Activated CD4-positive, alpha-beta T cell treated with anti-CD3 and anti-CD28 coated beads, Interleukin-2, amount 10 ng/mL, durations not matched to agents 7 days and 5 days (primary cell): ENCODE data around the gene RRAGA. TPM values are rescaled to one million over a fixed set of nuclear protein-coding genes. Genes with fewer than 3 reads are reported as not detected.
"Not testable (repeated sequence)": the region's sequence is repeated elsewhere in the genome, so short reads cannot be mapped to it uniquely, and the experiment has no call there.

ENCODE experiments used
- CTCF ChIA-PET: fragments of 350-600 bp; sonication (Branson Sonifier 250); formaldehyde crosslinking; loops from one replicate; lab custom pipeline; 2021; ENCODE audit warnings: antibody characterized with exemption; lab: Charles Lee
- POLR2A ChIA-PET: fragments of 350-600 bp; sonication (Branson Sonifier 250); formaldehyde crosslinking; loops from one replicate; lab custom pipeline; 2021; ENCODE audit warnings: antibody characterized with exemption; lab: Charles Lee
- DNase-seq: peaks from one replicate; pipeline ENCODE4 v3.0.0-alpha.2; 2020
- H3K27ac Mint-ChIP-seq: one replicate; pipeline ENCODE4 v1.8.0; 2021; ENCODE audit warnings: mild to moderate bottlenecking, moderate library complexity, mixed read lengths
- H3K27me3 Mint-ChIP-seq: one replicate; pipeline ENCODE4 v1.8.0; 2021; ENCODE audit warnings: mixed read lengths
- H3K36me3 Mint-ChIP-seq: one replicate; pipeline ENCODE4 v1.8.0; 2021; ENCODE audit warnings: low read depth, mixed read lengths
- H3K4me1 Mint-ChIP-seq: one replicate; pipeline ENCODE4 v1.8.0; 2021; ENCODE audit warnings: mixed read lengths
- H3K4me3 Mint-ChIP-seq: one replicate; pipeline ENCODE4 v1.8.0; 2021; ENCODE audit warnings: mild to moderate bottlenecking, moderate library complexity, mixed read lengths
- H3K9me3 Mint-ChIP-seq: one replicate; pipeline ENCODE4 v1.8.0; 2021; ENCODE audit warnings: mixed read lengths
- total RNA-seq, 2 experiments: library from RNA; stranded (reverse); gene quantifications; one replicate each; pipeline ENCODE4 v1.2.3, GENCODE V29; 2021

The RRAGA gene
- total RNA-seq, 2 experiments from 2014 or later, result 45.5 to 46.6 TPM

GRCh38 chr9:19032406-19032805, 16.8 kb upstream of the RRAGA start:
- Mint-ChIP-seq H3K27me3 (peaks cover 6% of the 10 kb centered on the region), H3K4me1 (peaks cover 3% of the 10 kb centered on the region), H3K27ac (no peak overlapping the region), H3K9me3 (no peaks in the 10 kb centered on the region), H3K4me3 (no peak overlapping the region), H3K36me3 (no peaks in the 10 kb centered on the region)
- CTCF ChIA-PET, result no interaction called here
- POLR2A ChIA-PET, result no interaction called here
- DNase-seq, result no peak

DNA sequence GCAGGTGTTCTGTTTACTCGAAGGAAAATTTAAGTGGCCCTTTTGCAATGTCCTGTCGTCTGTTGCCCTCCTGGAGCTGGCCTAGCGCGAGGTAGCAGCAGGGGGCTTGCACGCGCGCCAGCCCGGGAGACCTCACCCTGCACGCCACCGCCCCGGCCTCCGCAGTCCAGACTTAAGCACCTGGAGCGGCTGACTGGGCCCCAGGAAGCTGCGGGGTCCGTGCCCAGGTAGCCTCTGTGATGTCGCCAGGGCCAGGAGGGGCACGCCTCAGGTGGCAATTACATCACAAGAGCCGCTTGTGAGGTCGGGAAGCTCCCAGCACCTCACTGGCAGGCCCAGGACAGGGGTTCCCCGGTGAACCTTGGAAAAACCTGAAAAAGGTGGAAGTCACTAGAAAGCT, 16.2 kb upstream of the RRAGA start, which contains the start of gene SAXO1:
TSS of gene SAXO1 (minus strand) at position 195 of the 400 bp plus-strand sequence. CDS start 301 bp downstream, outside the sequence.
- Mint-ChIP-seq H3K27ac (no peak within 1 kb of the TSS), H3K36me3 (no peaks in the 10 kb centered on the region), H3K4me1 (peaks cover 3% of the 10 kb centered on the region), H3K9me3 (no peaks in the 10 kb centered on the region), H3K4me3 (no peak within 1 kb of the TSS), H3K27me3 (peaks cover 6% of the 10 kb centered on the region)
- ChIA-PET POLR2A (no interaction called here), CTCF (no interaction called here)
- no peak for DNase-seq

DNA sequence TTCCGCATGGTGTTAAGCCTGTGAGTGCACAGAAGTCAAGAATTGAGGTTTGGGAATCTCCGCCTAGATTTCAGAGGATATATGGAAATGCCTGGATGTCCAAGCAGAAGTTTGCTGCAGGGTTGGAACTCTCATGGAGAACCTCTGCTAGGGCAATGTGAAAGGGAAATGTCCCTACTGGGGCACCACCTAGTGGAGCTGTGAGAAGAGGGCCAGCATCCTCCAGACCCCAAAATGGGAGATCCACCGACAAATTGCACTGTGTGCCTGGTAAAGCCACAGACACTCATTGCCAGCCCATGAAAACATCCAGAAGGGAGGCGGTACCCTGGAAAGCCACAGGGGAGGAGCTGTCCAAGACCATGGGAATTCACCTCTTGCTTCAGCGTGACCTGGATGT, 12.6 kb upstream of the RRAGA start:
- no peaks in the 10 kb centered on the region for H3K27me3 Mint-ChIP-seq
- H3K4me1 Mint-ChIP-seq, result no peaks in the 10 kb centered on the region
- no peak overlapping the region for H3K4me3 Mint-ChIP-seq
- DNase-seq, result no peak
- ChIA-PET POLR2A (no interaction called here), CTCF (interaction anchor here (0.6 to 1.1 kb wide), 2 partner anchors 144 to 211 kb away, joined by 3 read pairs; no protein-coding TSS in a partner anchor)
- no peaks in the 10 kb centered on the region for H3K36me3 Mint-ChIP-seq
- H3K27ac Mint-ChIP-seq, result no peak overlapping the region
- H3K9me3 Mint-ChIP-seq, result no peaks in the 10 kb centered on the region

DNA sequence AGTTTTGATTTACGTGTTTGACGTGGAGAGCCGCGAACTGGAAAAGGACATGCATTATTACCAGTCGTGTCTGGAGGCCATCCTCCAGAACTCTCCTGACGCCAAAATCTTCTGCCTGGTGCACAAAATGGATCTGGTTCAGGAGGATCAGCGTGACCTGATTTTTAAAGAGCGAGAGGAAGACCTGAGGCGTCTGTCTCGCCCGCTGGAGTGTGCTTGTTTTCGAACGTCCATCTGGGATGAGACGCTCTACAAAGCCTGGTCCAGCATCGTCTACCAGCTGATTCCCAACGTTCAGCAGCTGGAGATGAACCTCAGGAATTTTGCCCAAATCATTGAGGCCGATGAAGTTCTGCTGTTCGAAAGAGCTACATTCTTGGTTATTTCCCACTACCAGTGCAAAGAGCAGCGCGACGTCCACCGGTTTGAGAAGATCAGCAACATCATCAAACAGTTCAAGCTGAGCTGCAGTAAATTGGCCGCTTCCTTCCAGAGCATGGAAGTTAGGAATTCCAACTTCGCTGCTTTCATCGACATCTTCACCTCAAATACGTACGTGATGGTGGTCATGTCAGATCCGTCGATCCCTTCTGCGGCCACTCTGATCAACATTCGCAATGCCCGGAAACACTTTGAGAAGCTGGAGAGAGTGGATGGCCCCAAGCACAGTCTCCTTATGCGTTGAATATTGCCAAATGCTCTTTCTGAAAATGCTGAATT, 850 bp downstream of the RRAGA start:
- peaks cover 22% of the 10 kb centered on the region for H3K36me3 Mint-ChIP-seq
- no peaks in the 10 kb centered on the region for H3K9me3 Mint-ChIP-seq
- peak; percentile 22 for DNase-seq
- CTCF ChIA-PET, result interaction anchor here (0.7 to 2.5 kb wide), 4 partner anchors 11 to 407 kb away, joined by 3 to 14 read pairs (median 3); no protein-coding TSS in a partner anchor
- H3K4me1 Mint-ChIP-seq, result peaks cover 33% of the 10 kb centered on the region
- H3K27ac Mint-ChIP-seq, result peak overlapping the region; percentile 99
- POLR2A ChIA-PET, result interaction anchor here (1.2 kb wide), 1 partner anchor 134 kb away, joined by 3 read pairs; no protein-coding TSS in a partner anchor
- H3K27me3 Mint-ChIP-seq, result no peaks in the 10 kb centered on the region
- peak overlapping the region; percentile 96 for H3K4me3 Mint-ChIP-seq

DNA sequence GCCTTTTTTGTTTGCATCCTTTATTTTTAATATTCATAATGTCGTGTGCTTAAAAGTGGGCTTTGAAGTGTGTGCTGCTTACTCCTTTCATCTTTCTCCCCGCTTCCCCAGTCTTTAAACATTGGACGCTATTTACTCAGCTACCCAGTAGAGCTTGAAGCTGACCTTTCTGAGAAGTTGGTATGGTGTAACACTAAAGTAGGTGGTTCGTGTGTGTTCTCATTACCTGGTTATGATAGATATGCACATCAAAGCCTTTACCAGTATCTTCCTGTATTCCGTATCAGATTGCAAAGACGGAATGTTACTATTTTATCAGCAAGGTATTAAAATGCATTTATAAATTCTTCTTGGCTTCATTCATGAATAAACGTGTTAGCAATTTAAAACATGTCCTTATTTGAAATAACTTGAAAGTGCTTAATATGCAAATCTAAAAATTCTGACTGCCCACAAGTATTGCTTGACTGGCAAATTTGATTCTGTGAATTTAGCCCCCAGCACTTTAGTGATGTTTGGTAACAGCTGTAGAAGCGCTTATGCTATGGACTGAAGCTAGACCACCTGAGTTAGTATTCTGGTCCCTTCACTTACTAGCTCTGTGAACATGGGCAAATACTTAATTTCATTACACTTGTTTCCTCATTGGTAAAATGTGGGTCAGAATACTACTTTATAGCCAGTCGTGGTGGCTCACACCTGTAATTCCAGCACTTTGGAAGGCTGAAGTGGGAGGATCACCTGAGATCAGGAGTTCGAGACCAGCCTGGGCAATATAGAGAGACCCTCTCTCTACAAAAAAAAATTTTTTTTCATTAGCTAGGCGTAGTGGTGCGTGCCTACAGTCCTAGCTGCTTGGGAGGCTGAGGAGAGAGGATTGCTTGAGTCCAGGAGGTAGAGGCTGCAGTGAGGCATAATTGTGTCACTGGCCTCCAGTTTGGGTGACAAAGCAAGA, 1.7 kb downstream of the RRAGA start:
- ChIA-PET POLR2A (interaction anchor here (1.2 to 2.0 kb wide), 2 partner anchors 120 to 133 kb away, joined by 3 to 4 read pairs; no protein-coding TSS in a partner anchor), CTCF (interaction anchor here (0.8 to 2.5 kb wide), 4 partner anchors 62 to 414 kb away, joined by 3 to 14 read pairs (median 4); no protein-coding TSS in a partner anchor)
- H3K36me3 Mint-ChIP-seq, result peaks cover 26% of the 10 kb centered on the region
- peak overlapping the region; percentile 99 for H3K27ac Mint-ChIP-seq
- no peaks in the 10 kb centered on the region for H3K27me3 Mint-ChIP-seq
- no peak for DNase-seq
- H3K4me1 Mint-ChIP-seq, result peaks cover 33% of the 10 kb centered on the region
- H3K9me3 Mint-ChIP-seq, result no peaks in the 10 kb centered on the region
- peak overlapping the region; percentile 96 for H3K4me3 Mint-ChIP-seq

DNA sequence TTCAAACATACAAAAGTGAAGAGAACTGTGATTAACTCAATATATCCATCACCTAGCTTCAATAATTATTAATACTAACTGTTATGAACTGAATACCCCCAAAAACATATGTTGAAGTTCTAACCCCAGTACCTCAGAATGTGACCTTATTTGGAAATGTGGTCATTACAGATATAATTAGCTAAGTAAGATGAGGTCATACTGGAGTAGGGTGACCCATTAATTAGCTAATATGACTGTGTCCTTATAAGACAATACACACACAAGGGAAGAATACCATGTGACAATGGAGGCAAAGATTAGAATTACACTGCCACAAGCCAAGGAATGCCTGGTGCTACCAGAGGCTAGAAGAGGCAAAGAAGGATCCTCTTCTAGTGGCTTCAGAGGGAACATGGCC, 7.8 kb downstream of the RRAGA start:
- no peak for DNase-seq
- H3K9me3 Mint-ChIP-seq, result no peaks in the 10 kb centered on the region
- peaks cover 7% of the 10 kb centered on the region for H3K4me1 Mint-ChIP-seq
- H3K4me3 Mint-ChIP-seq, result no peak overlapping the region
- no peaks in the 10 kb centered on the region for H3K27me3 Mint-ChIP-seq
- POLR2A ChIA-PET, result interaction anchor here (0.6 kb wide), 1 partner anchor 23 kb away, joined by 3 read pairs; no protein-coding TSS in a partner anchor
- no peak overlapping the region for H3K27ac Mint-ChIP-seq
- H3K36me3 Mint-ChIP-seq, result peaks cover 59% of the 10 kb centered on the region
- CTCF ChIA-PET, result interaction anchor here (0.6 to 1.2 kb wide), 2 partner anchors 119 to 242 kb away, joined by 3 read pairs; no protein-coding TSS in a partner anchor

DNA sequence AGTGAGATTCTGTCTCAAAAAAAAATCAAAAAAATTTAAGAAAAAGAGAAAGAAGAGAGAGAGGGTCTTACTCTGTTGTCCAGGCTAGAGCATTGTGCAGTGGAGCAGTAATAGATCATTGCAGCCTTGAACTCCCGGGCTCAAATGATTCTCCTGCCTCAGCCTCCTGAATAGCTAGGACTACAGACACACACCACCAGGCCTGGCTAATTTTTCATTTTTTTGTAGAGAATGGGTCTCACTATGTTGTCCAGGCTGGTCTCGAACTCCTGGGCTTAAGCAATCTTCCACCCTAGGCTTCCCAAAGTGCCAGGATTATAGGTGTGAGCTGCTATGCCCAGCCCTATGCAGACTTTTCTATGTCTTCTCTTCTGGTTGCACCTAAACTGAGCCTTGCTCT, 25.0 kb downstream of the RRAGA start:
- Mint-ChIP-seq H3K27ac (no peak overlapping the region), H3K36me3 (peaks cover 57% of the 10 kb centered on the region), H3K27me3 (no peaks in the 10 kb centered on the region), H3K4me1 (peaks cover 6% of the 10 kb centered on the region), H3K9me3 (no peaks in the 10 kb centered on the region), H3K4me3 (no peak overlapping the region)
- DNase-seq, result no peak
- ChIA-PET CTCF (no interaction called here), POLR2A (interaction anchor here (0.6 kb wide), 1 partner anchor 52 kb away, joined by 5 read pairs; no protein-coding TSS in a partner anchor)

GRCh38 chr9:19074836-19075235, 25.6 kb downstream of the RRAGA start:
- no peak overlapping the region for H3K4me3 Mint-ChIP-seq
- no peaks in the 10 kb centered on the region for H3K9me3 Mint-ChIP-seq
- H3K27me3 Mint-ChIP-seq, result no peaks in the 10 kb centered on the region
- POLR2A ChIA-PET, result no interaction called here
- peaks cover 6% of the 10 kb centered on the region for H3K4me1 Mint-ChIP-seq
- CTCF ChIA-PET, result interaction anchor here (0.6 to 1.2 kb wide), 2 partner anchors 31 to 32 kb away, joined by 3 read pairs; no protein-coding TSS in a partner anchor
- DNase-seq, result no peak
- H3K36me3 Mint-ChIP-seq, result peaks cover 58% of the 10 kb centered on the region
- H3K27ac Mint-ChIP-seq, result no peak overlapping the region

DNA sequence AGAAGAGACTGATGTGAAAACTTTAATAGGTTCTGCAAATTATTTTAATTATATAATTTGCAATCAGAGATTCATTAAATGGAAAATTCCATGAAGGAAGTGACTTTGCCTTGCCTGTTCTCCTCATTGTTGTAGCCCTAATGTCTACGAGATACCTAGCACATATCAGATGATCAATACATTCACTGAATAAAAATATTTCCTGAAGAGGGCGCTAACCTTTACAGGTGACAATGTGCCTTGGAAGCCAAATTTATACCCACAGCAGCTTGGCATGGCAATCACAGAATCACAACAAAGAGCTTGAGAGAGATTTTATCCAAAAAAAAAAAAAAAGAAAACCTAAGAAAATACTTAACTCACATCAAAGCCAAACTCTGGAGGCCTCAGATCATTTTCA, 36.1 kb downstream of the RRAGA start:
- H3K4me1 Mint-ChIP-seq, result no peaks in the 10 kb centered on the region
- CTCF ChIA-PET, result interaction anchor here (0.7 to 2.2 kb wide), 8 partner anchors 9 to 380 kb away, joined by 3 to 11 read pairs (median 5); no protein-coding TSS in a partner anchor
- no peak overlapping the region for H3K27ac Mint-ChIP-seq
- H3K9me3 Mint-ChIP-seq, result no peaks in the 10 kb centered on the region
- H3K4me3 Mint-ChIP-seq, result no peak overlapping the region
- no peaks in the 10 kb centered on the region for H3K27me3 Mint-ChIP-seq
- peak; percentile 15 for DNase-seq
- peaks cover 32% of the 10 kb centered on the region for H3K36me3 Mint-ChIP-seq
- POLR2A ChIA-PET, result no interaction called here

DNA sequence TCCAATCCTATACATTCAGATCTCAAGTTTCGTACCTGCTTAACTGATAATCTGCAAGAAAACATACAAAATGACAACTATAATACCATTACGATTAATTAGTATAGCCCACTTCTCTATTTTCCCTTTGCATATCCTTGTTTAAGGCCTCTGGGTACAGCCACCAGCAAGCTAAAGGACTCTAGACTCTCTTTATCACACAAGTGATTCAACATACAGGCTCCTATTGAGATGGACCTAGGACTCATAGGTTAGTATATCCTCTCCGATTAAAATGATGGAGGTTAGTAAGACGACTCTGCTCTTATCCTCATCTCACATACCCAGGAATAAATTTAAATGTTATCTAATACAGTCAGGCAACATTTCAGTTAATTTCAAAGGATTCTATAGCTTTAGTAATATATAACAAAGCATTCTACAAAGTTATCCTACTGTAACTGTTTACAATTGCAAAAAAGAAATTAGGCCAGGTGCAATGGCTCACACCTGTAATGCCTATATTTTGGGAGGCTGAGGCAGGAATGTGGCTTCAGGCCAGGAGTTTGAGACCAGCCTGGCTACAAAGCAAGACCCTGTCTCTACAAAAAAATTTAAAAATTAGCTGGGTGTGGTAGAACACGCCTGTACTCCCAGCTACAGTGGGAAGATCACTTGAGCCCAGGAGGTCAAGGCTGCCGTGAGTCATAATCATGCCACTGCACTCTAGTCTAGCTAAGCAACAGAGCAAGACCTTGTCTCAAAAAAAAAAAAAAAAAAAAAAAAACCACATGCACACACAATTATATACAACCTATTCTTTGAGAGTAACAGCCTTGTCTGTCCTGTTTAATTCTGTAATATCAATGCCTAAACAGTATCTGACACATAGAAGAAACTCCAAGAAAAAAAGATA, 38.1 kb downstream of the RRAGA start:
- H3K27me3 Mint-ChIP-seq, result no peaks in the 10 kb centered on the region
- ChIA-PET CTCF (interaction anchor here (0.7 to 2.2 kb wide), 4 partner anchors 25 to 1036 kb away, joined by 3 to 6 read pairs (median 4); no protein-coding TSS in a partner anchor), POLR2A (no interaction called here)
- H3K4me1 Mint-ChIP-seq, result no peaks in the 10 kb centered on the region
- no peaks in the 10 kb centered on the region for H3K9me3 Mint-ChIP-seq
- H3K27ac Mint-ChIP-seq, result no peak overlapping the region
- H3K36me3 Mint-ChIP-seq, result peaks cover 32% of the 10 kb centered on the region
- no peak overlapping the region for H3K4me3 Mint-ChIP-seq
- DNase-seq, result no peak

GRCh38 chr9:19097431-19097830, 48.2 kb downstream of the RRAGA start:
- H3K27me3 Mint-ChIP-seq, CTCF ChIA-PET, POLR2A ChIA-PET, H3K9me3 Mint-ChIP-seq, DNase-seq, H3K4me3 Mint-ChIP-seq: not testable (repeated sequence)
- H3K4me1 Mint-ChIP-seq, result peaks cover 39% of the 10 kb centered on the region
- peaks cover 38% of the 10 kb centered on the region for H3K36me3 Mint-ChIP-seq
- H3K27ac Mint-ChIP-seq, result peak overlapping the region; percentile 15
